GM21737 (cell line): ENCODE results near the gene DDX46.
"Not testable (repeated sequence)": the region's sequence is repeated elsewhere in the genome, so short reads cannot be mapped to it uniquely, and the experiment has no call there.

Experiments used
- ATAC-seq: cut with Tn5 transposase; IDR thresholded peaks from one replicate; pipeline ENCODE4 v1.9.1; 2021; ENCODE audit warnings: mild to moderate bottlenecking, moderate library complexity; ENCODE audit not compliant: unreplicated experiment

Gene DDX46, protein sequence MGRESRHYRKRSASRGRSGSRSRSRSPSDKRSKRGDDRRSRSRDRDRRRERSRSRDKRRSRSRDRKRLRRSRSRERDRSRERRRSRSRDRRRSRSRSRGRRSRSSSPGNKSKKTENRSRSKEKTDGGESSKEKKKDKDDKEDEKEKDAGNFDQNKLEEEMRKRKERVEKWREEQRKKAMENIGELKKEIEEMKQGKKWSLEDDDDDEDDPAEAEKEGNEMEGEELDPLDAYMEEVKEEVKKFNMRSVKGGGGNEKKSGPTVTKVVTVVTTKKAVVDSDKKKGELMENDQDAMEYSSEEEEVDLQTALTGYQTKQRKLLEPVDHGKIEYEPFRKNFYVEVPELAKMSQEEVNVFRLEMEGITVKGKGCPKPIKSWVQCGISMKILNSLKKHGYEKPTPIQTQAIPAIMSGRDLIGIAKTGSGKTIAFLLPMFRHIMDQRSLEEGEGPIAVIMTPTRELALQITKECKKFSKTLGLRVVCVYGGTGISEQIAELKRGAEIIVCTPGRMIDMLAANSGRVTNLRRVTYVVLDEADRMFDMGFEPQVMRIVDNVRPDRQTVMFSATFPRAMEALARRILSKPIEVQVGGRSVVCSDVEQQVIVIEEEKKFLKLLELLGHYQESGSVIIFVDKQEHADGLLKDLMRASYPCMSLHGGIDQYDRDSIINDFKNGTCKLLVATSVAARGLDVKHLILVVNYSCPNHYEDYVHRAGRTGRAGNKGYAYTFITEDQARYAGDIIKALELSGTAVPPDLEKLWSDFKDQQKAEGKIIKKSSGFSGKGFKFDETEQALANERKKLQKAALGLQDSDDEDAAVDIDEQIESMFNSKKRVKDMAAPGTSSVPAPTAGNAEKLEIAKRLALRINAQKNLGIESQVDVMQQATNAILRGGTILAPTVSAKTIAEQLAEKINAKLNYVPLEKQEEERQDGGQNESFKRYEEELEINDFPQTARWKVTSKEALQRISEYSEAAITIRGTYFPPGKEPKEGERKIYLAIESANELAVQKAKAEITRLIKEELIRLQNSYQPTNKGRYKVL

GRCh38 chr5:134758504-134759341 lies at the start of gene DDX46:
Gene DDX46 (plus strand): TSS chr5:134758779. CDS start chr5:134758939, 160 bp downstream.
- peak; percentile 99 for ATAC-seq

DNA sequence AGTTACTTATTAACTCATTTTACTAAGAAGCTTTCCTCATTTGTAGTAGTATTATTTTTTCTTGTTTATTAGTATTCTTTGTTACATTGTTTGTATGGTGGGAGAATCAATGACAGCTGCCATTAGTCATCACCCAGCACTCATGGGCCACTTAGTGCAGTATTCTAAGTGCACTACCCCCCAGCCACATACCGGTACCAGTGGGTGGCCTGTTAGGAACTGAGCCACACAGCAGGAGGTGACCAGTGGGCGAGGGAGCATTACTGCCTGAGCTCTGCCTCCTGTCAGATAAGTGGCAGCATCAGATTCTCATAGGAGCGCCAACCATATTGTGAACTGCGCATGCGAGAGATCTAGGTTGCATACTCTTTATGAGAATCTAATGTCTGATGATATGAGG lies 44.5 kb upstream of the DDX46 start:
- no peak for ATAC-seq

- ATAC-seq: no peak
Observed at GRCh38 chr5:134714541-134714940, 44.0 kb upstream of the DDX46 start.

- not testable (repeated sequence) for ATAC-seq
Observed at GRCh38 chr5:134715466-134715865, 43.1 kb upstream of the DDX46 start.

- ATAC-seq: no peak
Observed at GRCh38 chr5:134724872-134725271, 33.7 kb upstream of the DDX46 start.

DNA sequence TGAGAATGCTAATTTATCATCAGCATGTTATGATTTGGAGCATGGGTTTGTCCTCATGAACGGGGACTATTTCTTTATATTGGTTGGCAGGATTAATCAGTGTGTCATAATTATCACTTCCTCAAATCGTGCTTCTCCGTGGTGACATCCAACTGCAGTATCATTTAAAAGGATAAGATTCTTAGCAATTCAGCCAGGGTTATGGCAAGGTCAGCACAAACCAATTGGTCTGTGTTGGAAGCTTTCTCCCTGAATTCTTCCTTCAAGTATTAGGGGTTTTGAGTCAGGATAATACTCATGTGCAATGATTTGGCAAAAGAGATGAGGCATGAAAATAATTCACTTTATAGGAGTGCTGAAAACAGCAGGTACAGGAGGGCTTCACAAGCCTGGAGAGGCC lies 25.8 kb upstream of the DDX46 start:
- no peak for ATAC-seq

DNA sequence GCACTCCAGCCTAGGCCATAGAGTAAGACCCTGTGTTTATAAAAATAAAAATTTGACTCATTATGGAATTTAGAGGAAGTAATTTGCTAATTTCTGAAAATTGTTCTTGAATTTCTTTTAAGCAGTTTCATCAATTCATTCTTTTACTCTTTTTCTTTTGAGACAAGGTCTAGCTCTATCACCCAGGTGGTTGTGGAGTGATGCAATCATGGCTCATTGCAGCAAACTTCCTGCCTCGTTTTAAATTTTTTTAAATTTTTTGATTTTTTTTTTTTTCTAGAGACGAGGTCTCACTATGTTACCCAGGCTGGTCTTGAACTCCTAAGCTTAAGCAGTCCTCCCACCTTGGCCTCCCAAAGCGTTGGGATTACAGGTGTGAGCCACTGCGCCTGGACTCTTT lies 23.3 kb upstream of the DDX46 start:
- ATAC-seq: no peak

GRCh38 chr5:134736173-134736812 lies 22.3 kb upstream of the DDX46 start:
- no peak for ATAC-seq

DNA sequence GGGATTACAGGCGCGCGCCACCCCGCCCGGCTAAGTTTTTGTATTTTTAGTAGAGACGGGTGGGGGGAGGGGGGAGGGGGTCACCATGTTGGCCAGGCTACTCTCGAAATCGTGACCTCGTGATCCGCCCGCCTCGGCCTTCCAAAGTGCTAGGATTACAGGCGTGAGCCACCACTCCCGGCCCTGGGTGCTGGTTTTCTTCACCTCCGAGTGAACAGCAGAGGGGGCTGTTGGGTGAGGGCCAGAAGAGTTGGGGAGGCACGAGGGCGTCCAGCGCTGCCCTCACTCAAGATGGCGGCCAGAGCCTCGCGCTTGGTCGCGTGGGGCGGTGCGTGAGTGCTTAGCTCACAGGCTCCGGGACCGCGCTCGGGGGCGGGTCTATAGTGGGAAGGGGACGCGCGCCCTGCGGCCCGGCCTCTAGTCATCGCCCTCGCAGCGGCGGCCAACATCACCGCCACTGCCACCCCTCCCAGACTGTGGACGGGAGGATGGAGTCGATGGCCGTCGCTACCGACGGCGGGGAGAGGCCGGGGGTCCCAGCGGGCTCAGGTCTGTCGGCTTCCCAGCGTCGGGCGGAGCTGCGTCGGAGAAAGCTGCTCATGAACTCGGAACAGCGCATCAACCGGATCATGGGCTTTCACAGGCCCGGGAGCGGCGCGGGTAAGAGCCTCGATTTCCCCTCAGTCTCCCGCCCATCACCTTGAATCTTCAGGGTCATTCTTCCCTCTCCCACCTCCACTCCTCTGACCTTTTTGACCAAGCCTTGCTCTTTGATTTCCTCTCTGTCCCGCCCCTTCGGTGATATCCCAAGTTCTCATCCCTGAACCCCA lies 20.2 kb upstream of the DDX46 start, which contains the start of gene CAMLG:
Gene CAMLG, plus strand, starts transcription at position 416 of the 830 bp plus-strand sequence. Its CDS starts 73 bp downstream, at position 489.
- ATAC-seq: peak; percentile 94

- no peak for ATAC-seq
Observed at GRCh38 chr5:134738963-134739661, 19.5 kb upstream of the DDX46 start.

DNA sequence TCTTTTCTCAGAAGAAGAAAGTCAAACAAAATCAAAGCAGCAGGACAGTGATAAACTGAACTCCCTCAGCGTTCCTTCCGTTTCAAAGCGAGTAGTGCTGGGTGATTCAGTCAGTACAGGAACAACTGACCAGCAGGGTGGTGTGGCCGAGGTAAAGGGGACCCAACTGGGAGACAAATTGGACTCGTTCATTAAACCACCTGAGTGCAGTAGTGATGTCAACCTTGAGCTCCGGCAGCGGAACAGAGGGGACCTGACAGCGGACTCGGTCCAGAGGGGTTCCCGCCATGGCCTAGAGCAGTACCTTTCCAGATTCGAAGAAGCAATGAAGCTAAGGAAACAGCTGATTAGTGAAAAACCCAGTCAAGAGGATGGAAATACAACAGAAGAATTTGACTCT lies 17.5 kb upstream of the DDX46 start:
- no peak for ATAC-seq

GRCh38 chr5:134742134-134742533 lies 16.4 kb upstream of the DDX46 start:
- ATAC-seq: no peak

DNA sequence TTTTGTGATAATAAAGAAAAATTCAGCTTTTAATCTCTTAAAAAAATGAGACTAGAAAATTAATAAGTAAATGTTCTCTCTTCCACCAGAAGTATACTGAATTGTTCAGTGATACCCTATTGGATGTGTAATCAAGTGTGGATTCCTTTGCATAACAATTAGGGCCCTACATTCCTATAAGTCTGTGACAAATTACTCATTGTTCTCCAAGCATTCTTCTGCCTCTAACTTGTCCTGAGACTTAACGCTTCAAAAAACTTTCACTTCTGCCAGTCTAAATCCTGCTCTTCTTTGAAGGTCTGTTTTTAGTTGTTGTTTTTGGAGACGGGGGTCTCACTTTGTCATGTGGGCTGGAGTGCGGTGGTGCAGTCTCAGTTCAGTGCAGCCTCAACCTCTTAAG lies 9.2 kb upstream of the DDX46 start:
- no peak for ATAC-seq

GRCh38 chr5:134758176-134758503 lies 439 bp upstream of the DDX46 start:
- no peak for ATAC-seq

GRCh38 chr5:134767528-134768291 lies 9.1 kb downstream of the DDX46 start:
- not testable (repeated sequence) for ATAC-seq

DNA sequence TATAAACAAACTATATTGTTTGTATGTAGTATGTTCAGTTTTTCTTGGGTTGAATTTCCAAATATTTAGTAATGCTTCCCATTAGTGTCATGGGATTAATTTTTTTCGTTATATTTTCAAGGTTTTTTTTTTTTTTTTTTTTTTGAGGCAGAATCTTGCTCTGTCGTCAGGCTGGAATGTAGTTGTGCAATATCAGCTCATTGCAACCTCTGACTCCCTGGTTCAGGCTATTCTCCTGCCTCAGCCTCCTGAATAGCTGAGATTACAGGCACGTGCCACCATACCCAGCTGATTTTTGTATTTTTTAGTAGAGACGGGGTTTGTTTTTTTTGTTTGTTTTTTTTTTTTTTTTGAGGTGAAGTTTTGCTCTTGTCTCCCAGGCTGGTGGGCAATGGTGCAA lies 10.6 kb downstream of the DDX46 start:
- no peak for ATAC-seq

DNA sequence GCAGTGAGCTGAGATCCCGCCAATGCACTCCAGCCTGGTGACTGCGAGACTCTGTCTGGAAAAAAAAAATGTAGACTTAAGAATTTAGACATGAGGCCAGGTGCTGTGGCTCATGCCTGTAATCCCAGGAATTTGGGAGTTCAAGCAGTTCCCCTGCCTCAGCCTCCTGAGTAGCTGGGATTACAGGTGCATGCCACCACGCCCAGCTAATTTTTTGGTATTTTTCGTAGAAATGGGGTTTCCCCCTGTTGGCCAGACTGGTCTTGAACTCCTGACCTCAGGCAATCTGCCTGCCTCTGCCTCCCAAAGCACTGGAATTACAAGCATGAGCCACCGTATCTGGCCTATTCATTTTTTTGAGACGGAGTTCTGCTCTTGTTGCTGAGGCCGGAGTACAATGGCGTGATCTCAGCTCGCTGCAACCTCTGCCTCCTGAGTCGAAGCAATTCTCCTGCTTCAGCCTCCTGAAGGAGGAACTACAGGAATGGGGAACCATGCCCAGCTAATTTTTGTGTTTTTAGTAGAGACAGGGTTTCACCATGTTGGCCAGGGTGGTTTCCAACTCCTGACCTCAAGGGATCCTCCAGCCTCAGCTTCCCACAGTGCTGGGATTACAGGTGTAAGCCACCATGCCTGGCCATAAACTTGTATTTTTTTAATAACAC lies 14.0 kb downstream of the DDX46 start:
- no peak for ATAC-seq
